Measurements from ENCODE around the gene NBEAL2. TPM values are rescaled to one million over a fixed set of nuclear protein-coding genes. Genes with fewer than 3 reads are reported as not detected.

Gene NBEAL2
- total and polyA plus RNA-seq, 2 of the 8 experiments (the other 6 are each of a cell fraction or from before 2014, with no cell fraction given), result 27.3 to 46.9 TPM

DNA sequence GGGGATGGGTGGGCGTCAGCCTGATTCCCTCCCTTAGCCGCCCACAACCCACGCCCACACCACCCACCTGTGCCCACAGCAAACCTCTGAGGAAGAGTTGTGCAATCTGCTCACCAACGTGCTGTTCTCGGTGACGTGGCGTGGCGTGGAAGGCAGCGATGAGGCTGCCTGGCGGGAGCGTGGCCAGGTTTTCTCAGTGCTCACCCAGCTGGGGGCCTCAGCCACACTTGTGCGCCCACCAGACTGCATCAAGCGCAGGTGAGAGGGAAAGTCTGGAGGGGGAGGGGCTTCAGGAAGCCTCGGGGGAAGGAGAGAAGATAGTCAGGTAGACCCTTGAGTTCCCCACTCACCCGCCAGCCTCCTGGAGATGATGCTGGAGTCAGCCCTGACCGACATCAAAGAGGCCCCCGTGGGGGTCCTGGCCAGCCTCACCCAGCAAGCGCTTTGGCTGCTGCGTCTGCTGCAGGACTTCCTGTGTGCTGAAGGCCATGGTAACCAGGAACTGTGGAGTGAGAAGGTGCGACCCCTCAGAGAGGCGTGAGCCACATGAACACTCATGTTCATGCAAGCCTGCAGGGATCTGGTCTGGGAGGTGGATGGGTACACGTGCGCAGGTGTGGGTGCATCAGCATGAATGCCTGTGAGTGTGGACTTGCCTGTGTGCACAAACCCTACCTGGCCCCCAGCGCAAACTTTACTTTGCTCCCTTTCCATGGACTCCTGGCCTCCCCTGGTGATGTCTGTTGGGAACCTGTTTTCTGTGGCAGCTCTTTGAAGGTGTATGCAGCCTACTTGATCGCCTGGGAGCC, 21.7 kb downstream of the NBEAL2 start:
- H4K91ac ChIP-seq (replicated peaks; ENCODE audit: insufficient read length, low read length), result no peak overlapping the region
- CTCF ChIA-PET (ENCODE audit: partially characterized antibody), result interaction anchor here (0.6 to 14.2 kb wide), 9 partner anchors 9 to 323 kb away, joined by 3 to 130 read pairs (median 3); partner anchors contain the start of genes CCDC12 and NBEAL2
- no peak overlapping the region for H3K4me3 ChIP-seq (ENCODE audit: extremely low read depth in 1 of 4, insufficient read depth in 2 of 4, low read depth in 3 of 4, low read length in 4 of 4)
- no peak overlapping the region for H3K9ac ChIP-seq (replicated peaks in 1 of 4; ENCODE audit: extremely low read depth in 1 of 4, low read depth in 3 of 4, low read length in 3 of 4)
- peaks cover 0 to 3% (median 1%) of the 10 kb centered on the region in 4 experiments; a peak in 3 of 7 replicates for H3K4me1 ChIP-seq (replicated peaks in 1 of 4; ENCODE audit: control insufficient read depth in 3 of 4, insufficient read depth in 4 of 4, low read length in 3 of 4)
- H3K18ac ChIP-seq (ENCODE audit: extremely low read depth, low read length), result no peak overlapping the region
- H2AK5ac ChIP-seq (ENCODE audit: low read depth, low read length), result no peak overlapping the region
- H3K36me3 ChIP-seq (ENCODE audit: control insufficient read depth in 2 of 4, insufficient read depth in 4 of 4, low read length in 3 of 4), result peaks cover 3 to 22% (median 21%) of the 10 kb centered on the region in 4 experiments; a peak in 7 of 8 replicates
- FAIRE-seq, result no peak
- no peak overlapping the region for H2AFZ ChIP-seq (ENCODE audit: low read length)
- H3K56ac ChIP-seq (replicated peaks; ENCODE audit: insufficient read length, low read depth, low read length), result no peak overlapping the region
- H3K27me3 ChIP-seq (replicated peaks in 1 of 4; ENCODE audit: control insufficient read depth in 3 of 4, extremely low read depth in 1 of 4, insufficient read depth in 3 of 4, low read length in 3 of 4), result no peaks in the 10 kb centered on the region
- no peak overlapping the region for H3K4ac ChIP-seq (replicated peaks; ENCODE audit: insufficient read length, low read depth, low read length)
- no peak overlapping the region for H2BK120ac ChIP-seq (replicated peaks; ENCODE audit: low read depth, low read length)
- H4K20me1 ChIP-seq (replicated peaks in 1 of 2; ENCODE audit: control insufficient read depth in 1 of 2, insufficient read depth in 2 of 2, low read length in 2 of 2), result peaks cover 3 to 25% of the 10 kb centered on the region in 2 experiments
- H3K79me1 ChIP-seq (ENCODE audit: low read depth, low read length), result no peaks in the 10 kb centered on the region
- H3K23ac ChIP-seq (ENCODE audit: insufficient read length), result no peak overlapping the region
- no peak overlapping the region for H2BK20ac ChIP-seq (ENCODE audit: low read length)
- no peak overlapping the region; the same call in 1 of the 2 replicates for H2BK5ac ChIP-seq (ENCODE audit: low read depth, low read length)
- H3K9me3 ChIP-seq (ENCODE audit: insufficient read depth in 2 of 2, low read depth in 1 of 2, low read length in 1 of 2), result no peaks in the 10 kb centered on the region
- no peak overlapping the region for H3K27ac ChIP-seq (ENCODE audit: low read depth, low read length)
- H3K4me2 ChIP-seq (ENCODE audit: insufficient read depth in 1 of 2, low read depth in 2 of 2, low read length in 2 of 2), result no peak overlapping the region
- H4K5ac ChIP-seq (ENCODE audit: insufficient read length, low read depth, low read length), result no peak overlapping the region
- no peak overlapping the region for H2BK15ac ChIP-seq (ENCODE audit: low read length)
- POLR2A ChIA-PET (ENCODE audit: partially characterized antibody), result interaction anchor here (1.2 kb wide), 1 partner anchor 20 kb away, joined by 3 read pairs; no protein-coding TSS in a partner anchor
- no peak overlapping the region for H2BK12ac ChIP-seq (ENCODE audit: low read depth, low read length)
- TF ChIP-seq ZNF274 (IDR thresholded peaks at IDR 0.05; ENCODE audit: borderline replicate concordance, extremely low read depth, low read length) (no peak), HDAC2 (IDR thresholded peaks at IDR 0.05; ENCODE audit: borderline replicate concordance in 1 of 2, low read depth in 2 of 2, low read length in 2 of 2) (no peak), SIX5 (IDR thresholded peaks at IDR 0.05; ENCODE audit: low read depth, low read length) (no peak), FOSL1 (IDR thresholded peaks at IDR 0.05; ENCODE audit: insufficient read depth, low read depth, low read length) (no peak), SRF (IDR thresholded peaks at IDR 0.05; ENCODE audit: low read depth, low read length) (no peak), CBX8 (IDR thresholded peaks at IDR 0.05; ENCODE audit: borderline replicate concordance, low read depth, low read length) (no peak), SP2 (IDR thresholded peaks at IDR 0.05; ENCODE audit: low read length) (no peak), RXRA (IDR thresholded peaks at IDR 0.05; ENCODE audit: insufficient read depth, low read depth, low read length) (no peak), KDM4A (IDR thresholded peaks at IDR 0.05; ENCODE audit: low read depth, low read length, severe bottlenecking) (no peak), EGR1 (IDR thresholded peaks at IDR 0.05; ENCODE audit: borderline replicate concordance, low read depth, low read length) (no peak), TAF7 (optimal IDR thresholded peaks at IDR 0.05; ENCODE audit: borderline replicate concordance, low read depth, low read length) (no peak)
- no peaks in the 10 kb centered on the region for H3K79me2 ChIP-seq (ENCODE audit: control insufficient read depth in 1 of 2, insufficient read depth in 2 of 2, low read length in 2 of 2)
- no peak overlapping the region for H3K14ac ChIP-seq (ENCODE audit: insufficient read length)
- no peaks in the 10 kb centered on the region for H3K23me2 ChIP-seq (ENCODE audit: low read depth, low read length)
- DNase-seq (ENCODE audit: low read depth in 1 of 2, low spot score in 2 of 2), result no peak
- 94% methylated on average over 21 of the region's 25 CpGs; no CpG with 5 or more reads in 1 of the 2 experiments for WGBS, 2 experiments (ENCODE audit: extremely low coverage in 1 of 2, insufficient coverage in 1 of 2, insufficient read length in 1 of 2, insufficient replicate concordance in 2 of 2, low coverage in 1 of 2, low lambda C conversion rate in 2 of 2, missing lambda C conversion rate in 1 of 2)
- no peak overlapping the region for H4K8ac ChIP-seq (ENCODE audit: extremely low read depth, insufficient read depth, low read length)
